GM11168 (cell line): ENCODE data around the gene CREB3L4.

ENCODE experiments used
- in situ Hi-C: fragments of 300-500 bp; cut with MboI; formaldehyde crosslinking; loops from one replicate; pipeline ENCODE4 v1.12.0; 2022; ENCODE audit warnings: low sequenced_read_pairs; ENCODE audit not compliant: unreplicated experiment

CREB3L4 gene

DNA sequence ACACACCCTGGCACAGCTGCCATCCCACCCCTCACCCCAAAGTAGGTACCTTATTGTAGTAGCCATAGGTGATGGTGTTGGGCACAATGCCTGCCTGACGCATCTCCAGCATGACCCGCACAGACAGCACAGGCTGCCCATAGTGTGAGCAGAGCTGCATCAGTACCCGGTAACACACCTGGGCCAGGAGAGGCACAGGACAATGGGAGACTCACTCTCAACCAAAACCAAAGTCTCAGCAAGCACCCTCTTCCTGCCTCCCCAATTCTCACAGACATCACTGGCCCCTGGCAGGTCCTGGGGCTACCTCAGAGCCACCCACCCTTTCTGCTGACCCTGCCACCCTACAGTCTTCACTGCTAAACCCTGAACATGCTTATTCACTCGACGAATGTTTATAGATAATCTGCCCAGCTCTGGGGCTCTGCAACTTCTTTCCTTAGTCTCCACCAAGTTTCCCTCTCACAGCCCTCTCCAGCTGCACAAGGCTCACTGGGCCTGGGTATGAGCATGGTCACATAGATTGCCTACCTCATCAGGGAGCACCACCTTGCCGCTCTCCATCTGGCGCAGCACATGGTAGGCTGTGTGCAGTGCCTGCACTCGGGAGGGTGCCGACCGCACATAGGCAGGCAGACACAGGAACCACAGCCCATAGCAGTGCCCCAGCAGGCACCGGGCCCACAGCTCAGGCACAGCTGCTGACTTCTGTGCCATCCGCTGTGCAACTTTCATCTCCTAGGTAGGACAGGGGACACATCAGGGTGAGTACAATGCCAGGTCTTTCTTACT lies 31.5 kb upstream of the CREB3L4 start:
- in situ Hi-C loops = no loop called here

GRCh38 chr1:153937331-153937730 lies 30.4 kb upstream of the CREB3L4 start:
- in situ Hi-C loops = no loop called here

- in situ Hi-C loops = no loop called here
Measured at GRCh38 chr1:153938996-153939395, 28.7 kb upstream of the CREB3L4 start.

DNA sequence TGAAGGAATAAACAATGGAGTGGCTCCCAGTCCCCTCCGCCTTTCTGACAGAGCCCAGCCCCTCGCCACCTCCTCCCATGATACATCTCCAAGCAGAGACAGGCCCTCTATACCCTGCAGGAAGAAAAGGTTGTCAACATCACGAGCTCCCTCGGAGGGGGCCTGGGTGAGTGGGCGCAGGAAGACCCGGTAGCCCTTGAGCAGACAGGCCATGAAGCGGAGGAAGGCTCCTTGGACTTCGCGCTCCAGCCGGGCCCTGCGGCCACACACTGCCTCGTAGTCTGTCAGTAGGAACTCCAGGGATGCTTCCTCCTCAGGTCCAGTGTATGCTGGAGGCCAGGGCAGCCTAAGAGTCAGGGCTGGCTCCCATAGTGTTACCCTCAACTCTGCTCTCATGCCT lies 28.2 kb upstream of the CREB3L4 start:
- in situ Hi-C loops = no loop called here

- in situ Hi-C loops = no loop called here
Measured at GRCh38 chr1:153940756-153941155, 26.9 kb upstream of the CREB3L4 start.

GRCh38 chr1:153941826-153942725 lies 25.6 kb upstream of the CREB3L4 start:
- in situ Hi-C loops = no loop called here

DNA sequence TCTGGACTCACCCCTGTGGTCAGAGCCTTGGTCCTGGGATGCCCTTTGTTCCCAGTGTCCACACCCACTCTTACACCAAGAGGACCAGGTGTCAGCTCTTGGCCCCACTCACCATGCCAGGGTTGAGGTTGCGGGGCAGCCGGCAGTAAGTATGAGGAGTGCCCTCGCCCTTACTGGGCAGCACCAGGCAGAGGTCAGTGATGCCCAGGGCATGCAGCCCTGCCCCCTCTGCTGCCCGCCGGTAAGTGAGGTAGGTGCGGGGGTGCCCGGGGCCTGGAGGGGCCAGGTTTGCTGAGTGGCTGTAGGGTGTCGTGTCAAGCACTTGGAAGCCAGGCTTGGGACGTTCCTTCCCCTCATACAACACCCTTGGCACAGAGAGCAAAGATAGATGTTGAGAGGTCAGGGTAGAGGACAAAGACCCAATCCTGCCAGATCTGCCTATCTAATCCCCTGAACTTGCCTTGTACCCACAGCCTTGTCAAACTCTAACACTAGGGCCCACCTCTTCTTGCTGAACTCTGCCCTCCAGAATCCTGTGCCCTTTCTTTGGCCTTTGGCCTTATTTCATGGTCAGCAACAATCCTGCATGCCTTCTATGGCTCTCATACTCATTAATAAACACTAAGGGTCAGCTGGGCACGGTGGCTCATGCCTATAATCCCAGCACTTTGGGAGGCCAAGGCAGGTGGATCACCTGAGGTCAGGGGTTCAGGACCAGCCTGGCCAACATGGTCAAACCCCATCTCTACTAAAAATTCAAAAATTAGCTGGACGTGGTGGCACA lies 24.7 kb upstream of the CREB3L4 start:
- in situ Hi-C loops = no loop called here

- in situ Hi-C loops = no loop called here
Measured at GRCh38 chr1:153944005-153944826, 23.5 kb upstream of the CREB3L4 start.

DNA sequence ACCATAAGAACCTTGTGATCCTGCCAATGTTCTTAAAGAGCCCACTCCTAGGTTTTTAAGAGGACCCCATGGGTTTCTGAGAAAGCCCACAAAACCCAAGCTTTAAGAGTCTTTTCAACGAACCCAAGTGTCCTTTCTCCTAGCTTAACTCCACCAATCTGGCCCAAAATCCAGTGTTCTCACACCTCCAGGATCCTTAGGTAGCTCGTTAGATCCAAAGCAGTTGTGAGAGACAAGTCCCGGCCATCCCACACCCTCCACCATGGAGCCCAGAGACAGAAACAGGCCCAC lies 22.9 kb upstream of the CREB3L4 start:
- in situ Hi-C loops = no loop called here

GRCh38 chr1:153945131-153945794 lies 22.4 kb upstream of the CREB3L4 start:
- in situ Hi-C loops = no loop called here

DNA sequence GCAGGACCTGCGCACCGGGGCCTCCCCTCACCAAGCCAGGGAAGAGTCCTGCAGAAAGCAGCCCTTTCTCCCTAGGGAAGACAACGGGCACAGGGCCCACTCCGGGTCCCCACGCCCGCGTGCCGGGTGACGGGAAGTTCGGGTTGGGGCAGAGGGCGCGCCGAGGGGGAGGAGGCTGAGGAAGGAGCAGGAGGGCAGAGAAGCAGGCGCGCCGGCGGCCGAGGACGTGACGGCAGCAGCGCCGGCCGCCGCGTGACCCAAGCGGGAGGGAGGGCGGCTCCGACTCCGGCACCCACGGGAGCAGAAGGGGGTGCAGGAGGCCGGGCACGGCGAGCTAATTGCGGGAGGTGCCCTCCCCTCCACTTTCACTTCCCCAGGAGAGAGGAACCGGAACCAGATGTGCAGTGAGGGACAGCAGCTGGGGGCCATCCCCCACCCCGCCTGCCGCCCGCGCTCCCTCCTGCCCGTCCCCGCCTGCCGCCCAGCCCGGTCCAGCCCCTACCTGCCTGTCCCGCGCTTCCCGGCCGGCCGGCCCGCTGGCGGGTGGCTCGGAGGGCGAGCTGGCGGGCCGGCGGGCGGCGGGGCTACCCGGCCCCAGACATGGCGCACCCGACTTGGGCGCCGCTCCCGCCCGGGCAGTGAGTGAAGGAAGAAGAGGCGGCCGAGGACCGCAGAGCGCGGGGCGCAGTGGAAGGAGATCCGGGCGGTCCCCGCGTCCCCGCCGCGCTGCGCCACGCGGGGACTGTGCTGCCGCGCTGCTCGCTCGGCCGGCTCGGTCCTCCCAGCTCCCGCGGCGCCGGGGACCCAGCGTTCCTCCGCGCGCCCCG lies 21.7 kb upstream of the CREB3L4 start:
- in situ Hi-C loops = no loop called here

- in situ Hi-C loops = no loop called here
Measured at GRCh38 chr1:153946622-153947241, 21.0 kb upstream of the CREB3L4 start, which contains the start of gene DENND4B. Gene DENND4B, minus strand, starts transcription at chr1:153946718. Its CDS starts 2,344 bp downstream, at chr1:153944374.

DNA sequence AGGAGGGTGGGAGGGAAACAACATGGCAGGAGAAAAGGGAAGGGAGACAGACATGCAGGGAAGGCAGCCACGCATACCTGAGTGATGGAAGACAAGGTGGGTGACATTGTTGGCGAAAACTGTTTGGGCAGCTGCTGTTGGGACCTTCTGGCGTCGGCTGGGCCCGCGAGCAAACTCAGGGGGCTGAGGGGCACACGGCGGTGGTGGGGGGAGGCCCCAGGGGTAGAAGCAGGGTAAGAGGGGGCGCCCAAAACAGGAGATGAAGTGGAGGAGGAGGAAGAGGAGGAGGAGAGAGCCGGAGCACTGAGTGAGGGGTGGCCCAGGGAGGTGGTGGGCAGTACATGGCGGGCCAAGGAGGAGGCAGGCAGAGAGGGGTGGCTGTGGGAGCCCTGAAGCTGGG lies 16.5 kb upstream of the CREB3L4 start:
- in situ Hi-C loops = no loop called here

GRCh38 chr1:153951801-153952200 lies 15.9 kb upstream of the CREB3L4 start:
- in situ Hi-C loops = no loop called here

- in situ Hi-C loops = no loop called here
Measured at GRCh38 chr1:153953859-153954365, 13.8 kb upstream of the CREB3L4 start.

DNA sequence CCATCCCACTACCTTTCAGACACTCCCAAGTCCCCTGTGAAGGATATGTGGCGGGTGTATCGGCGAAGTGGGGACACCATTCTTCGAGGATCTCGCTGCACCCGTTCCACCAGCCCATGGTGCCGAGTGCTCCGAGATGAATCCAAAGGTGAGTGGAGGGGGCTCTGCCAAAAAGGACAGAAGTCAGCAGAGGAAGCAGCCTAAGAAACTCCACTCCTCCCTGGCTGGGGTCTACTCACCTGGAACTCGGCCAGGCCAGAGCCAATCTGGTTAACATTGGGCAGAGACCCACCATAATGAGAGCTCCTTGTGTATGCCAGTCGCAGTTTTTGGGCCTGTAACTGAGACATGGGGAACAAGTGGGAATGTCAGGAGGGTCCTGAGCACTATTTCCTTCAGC lies 12.9 kb upstream of the CREB3L4 start:
- in situ Hi-C loops = no loop called here

- in situ Hi-C loops = no loop called here
Measured at GRCh38 chr1:153956997-153957715, 10.5 kb upstream of the CREB3L4 start.
